Calu3 (cell line): ENCODE results near the gene RAB6B. TPM values are rescaled to one million over a fixed set of nuclear protein-coding genes. Genes with fewer than 3 reads are reported as not detected.

Experiments
- BruUV-seq: library from RNA; stranded (reverse); fragments of 400-500 nt; replicated peaks from 2 replicates; lab custom pipeline; 2021; lab: Mats Ljungman, UMichigan
- CTCF ChIA-PET: fragments of 300-600 bp; sonication (Branson Sonifier 250); formaldehyde crosslinking; loops from one replicate; lab custom pipeline; 2022; ENCODE audit warnings: antibody characterized with exemption; lab: Charles Lee
- DNase-seq: peaks from one replicate; pipeline ENCODE4 v3.0.0; 2022
- H3K27ac Mint-ChIP-seq: one replicate; pipeline ENCODE4 v1.8.0; 2022; ENCODE audit warnings: mixed read lengths; ENCODE audit not compliant: unreplicated experiment
- H3K27me3 Mint-ChIP-seq: one replicate; pipeline ENCODE4 v1.8.0; 2022; ENCODE audit warnings: mixed read lengths; ENCODE audit not compliant: unreplicated experiment
- H3K36me3 Mint-ChIP-seq: one replicate; pipeline ENCODE4 v1.8.0; 2022; ENCODE audit warnings: mild to moderate bottlenecking, moderate library complexity, mixed read lengths; ENCODE audit not compliant: insufficient read depth, unreplicated experiment
- H3K4me1 Mint-ChIP-seq: one replicate; pipeline ENCODE4 v1.8.0; 2022; ENCODE audit warnings: mild to moderate bottlenecking, low read depth, mixed read lengths; ENCODE audit not compliant: unreplicated experiment
- H3K4me3 Mint-ChIP-seq: one replicate; pipeline ENCODE4 v1.8.0; 2022; ENCODE audit warnings: mild to moderate bottlenecking, low read depth, moderate library complexity, mixed read lengths; ENCODE audit not compliant: unreplicated experiment
- H3K9me3 Mint-ChIP-seq: one replicate; pipeline ENCODE4 v1.8.0; 2022; ENCODE audit warnings: low read depth, mixed read lengths; ENCODE audit not compliant: unreplicated experiment
- intact Hi-C: fragments of 100-400 bp; cut with micrococcal nuclease; formaldehyde crosslinking; loops from one replicate; pipeline ENCODE4 v1.10.0; 2022; ENCODE audit not compliant: unreplicated experiment
- total RNA-seq: library from RNA; stranded (reverse); gene quantifications from 2 replicates; pipeline ENCODE4 v1.2.3, GENCODE V29; 2022
- TF ChIP-seq, protein P1 (sequence below): fragments of 200-600 bp; IDR thresholded peaks from one replicate; pipeline ENCODE4 v1.8.0; 2022; ENCODE audit warnings: antibody characterized with exemption; ENCODE audit not compliant: unreplicated experiment

RAB6B gene
- total RNA-seq, 1 experiment from 2014 or later = 0.85 TPM

DNA sequence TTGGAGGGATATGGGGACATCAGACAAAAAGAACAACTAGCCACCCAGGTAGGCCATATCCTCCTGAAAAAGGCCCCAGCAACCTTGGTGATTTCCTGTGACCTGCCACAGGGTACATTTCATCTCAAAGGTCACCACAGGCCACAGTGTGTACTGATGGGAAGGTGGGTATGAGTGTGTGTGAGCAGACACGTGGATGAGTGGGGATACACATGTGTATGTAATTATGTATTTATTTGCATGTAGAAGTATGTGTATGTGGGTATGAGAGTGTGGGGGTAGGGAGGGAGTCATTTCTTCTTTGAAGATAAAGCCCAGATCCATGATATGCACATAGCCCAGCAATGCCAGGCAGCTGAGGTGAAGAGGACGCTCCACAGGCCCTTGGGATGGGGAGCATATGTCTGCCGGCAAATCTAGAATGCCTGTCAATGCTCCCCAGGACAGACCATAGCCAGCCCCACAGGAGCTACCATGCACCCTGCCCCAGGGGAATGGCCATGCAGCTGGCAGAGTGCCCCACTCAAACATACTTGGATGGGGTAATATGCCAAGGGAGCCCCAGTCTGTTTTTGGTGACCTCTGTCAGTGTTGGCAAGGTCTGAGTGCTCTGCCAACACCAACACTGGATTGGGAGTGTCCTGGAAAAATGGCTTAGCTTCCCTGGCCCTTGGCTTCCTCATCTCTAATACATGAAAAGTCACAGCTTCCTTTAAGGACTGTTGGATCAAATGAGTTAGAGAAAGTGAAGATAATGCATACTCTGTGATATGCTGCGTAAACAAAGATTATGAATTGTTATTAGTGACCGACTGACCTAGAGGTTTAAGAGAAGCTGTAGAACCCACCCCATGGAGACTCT lies 42.4 kb downstream of the RAB6B start:
- Mint-ChIP-seq H3K9me3 (no peaks in the 10 kb centered on the region), H3K4me1 (no peaks in the 10 kb centered on the region), H3K36me3 (no peaks in the 10 kb centered on the region), H3K27me3 (peaks cover 90% of the 10 kb centered on the region), H3K4me3 (no peak overlapping the region), H3K27ac (no peak overlapping the region)
- intact Hi-C loops = no loop called here
- no TSS peak for BruUV-seq
- TF ChIP-seq, protein P1, sequence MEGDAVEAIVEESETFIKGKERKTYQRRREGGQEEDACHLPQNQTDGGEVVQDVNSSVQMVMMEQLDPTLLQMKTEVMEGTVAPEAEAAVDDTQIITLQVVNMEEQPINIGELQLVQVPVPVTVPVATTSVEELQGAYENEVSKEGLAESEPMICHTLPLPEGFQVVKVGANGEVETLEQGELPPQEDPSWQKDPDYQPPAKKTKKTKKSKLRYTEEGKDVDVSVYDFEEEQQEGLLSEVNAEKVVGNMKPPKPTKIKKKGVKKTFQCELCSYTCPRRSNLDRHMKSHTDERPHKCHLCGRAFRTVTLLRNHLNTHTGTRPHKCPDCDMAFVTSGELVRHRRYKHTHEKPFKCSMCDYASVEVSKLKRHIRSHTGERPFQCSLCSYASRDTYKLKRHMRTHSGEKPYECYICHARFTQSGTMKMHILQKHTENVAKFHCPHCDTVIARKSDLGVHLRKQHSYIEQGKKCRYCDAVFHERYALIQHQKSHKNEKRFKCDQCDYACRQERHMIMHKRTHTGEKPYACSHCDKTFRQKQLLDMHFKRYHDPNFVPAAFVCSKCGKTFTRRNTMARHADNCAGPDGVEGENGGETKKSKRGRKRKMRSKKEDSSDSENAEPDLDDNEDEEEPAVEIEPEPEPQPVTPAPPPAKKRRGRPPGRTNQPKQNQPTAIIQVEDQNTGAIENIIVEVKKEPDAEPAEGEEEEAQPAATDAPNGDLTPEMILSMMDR = no peak
- DNase-seq = no peak
- CTCF ChIA-PET = interaction anchor here (0.6 to 1.8 kb wide), 2 partner anchors 23 to 70 kb away, joined by 3 read pairs; no protein-coding TSS in a partner anchor

DNA sequence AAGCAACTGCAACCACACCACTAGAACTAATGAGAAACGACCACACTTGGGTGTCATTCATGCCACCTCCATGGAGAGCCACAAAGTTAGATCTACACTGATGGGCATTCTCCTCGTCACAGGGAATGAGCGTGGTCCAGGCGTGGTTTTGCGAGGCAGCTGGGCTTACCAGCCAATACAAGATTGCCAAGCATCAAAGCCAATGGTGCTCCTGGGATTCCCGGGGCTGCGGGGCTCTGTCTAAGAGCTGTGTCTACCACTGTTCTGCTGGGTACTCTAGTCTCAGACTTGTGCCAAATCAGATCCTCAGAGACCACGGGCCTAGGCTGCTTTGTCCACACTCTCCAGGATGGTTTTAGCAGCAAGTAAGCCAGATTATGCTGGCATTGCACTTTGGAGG lies 43.8 kb downstream of the RAB6B start:
- H3K27ac Mint-ChIP-seq = no peak overlapping the region
- H3K4me3 Mint-ChIP-seq = no peak overlapping the region
- DNase-seq = no peak
- H3K36me3 Mint-ChIP-seq = no peaks in the 10 kb centered on the region
- no peaks in the 10 kb centered on the region for H3K9me3 Mint-ChIP-seq
- no TSS peak for BruUV-seq
- intact Hi-C loops = no loop called here
- CTCF ChIA-PET = no interaction called here
- peaks cover 90% of the 10 kb centered on the region for H3K27me3 Mint-ChIP-seq
- TF ChIP-seq, protein P1 = no peak
- no peaks in the 10 kb centered on the region for H3K4me1 Mint-ChIP-seq

DNA sequence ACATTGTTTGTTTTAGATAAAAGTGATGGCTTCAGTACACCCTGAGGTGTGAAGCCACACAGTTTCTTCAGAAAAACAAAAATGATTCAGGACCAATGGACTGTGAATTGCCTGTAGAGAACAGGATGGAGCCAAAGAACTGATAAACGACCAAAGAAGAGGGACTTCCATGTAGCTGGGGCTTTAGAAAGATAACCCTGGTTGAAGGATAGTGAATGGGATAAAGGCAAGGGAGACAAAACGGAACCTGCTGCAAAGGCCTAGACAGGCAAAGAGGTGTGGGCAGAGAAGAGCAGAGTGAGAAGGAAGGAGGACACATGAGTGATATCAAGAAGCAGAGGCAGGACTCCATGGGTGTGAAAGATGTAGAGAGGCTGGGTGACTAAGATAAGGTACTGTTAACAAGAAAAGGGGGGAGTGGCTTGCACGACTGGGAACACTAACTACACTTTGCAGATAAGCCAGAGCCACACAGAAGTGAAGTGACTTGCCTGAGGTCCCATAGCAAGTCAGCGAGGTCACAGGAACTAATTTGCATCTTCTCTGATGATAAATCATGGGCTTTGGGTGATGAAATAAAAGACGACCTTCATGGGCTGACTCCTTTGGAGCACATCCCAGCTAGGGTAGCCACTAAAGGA lies 44.3 kb downstream of the RAB6B start:
- no peaks in the 10 kb centered on the region for H3K9me3 Mint-ChIP-seq
- no peaks in the 10 kb centered on the region for H3K36me3 Mint-ChIP-seq
- H3K4me3 Mint-ChIP-seq = no peak overlapping the region
- BruUV-seq = no TSS peak
- intact Hi-C loops = no loop called here
- no peaks in the 10 kb centered on the region for H3K4me1 Mint-ChIP-seq
- no peak overlapping the region for H3K27ac Mint-ChIP-seq
- DNase-seq = no peak
- TF ChIP-seq, protein P1 = no peak
- CTCF ChIA-PET = interaction anchor here (0.6 kb wide), 1 partner anchor 9 kb away, joined by 3 read pairs; no protein-coding TSS in a partner anchor
- H3K27me3 Mint-ChIP-seq = peaks cover 90% of the 10 kb centered on the region

DNA sequence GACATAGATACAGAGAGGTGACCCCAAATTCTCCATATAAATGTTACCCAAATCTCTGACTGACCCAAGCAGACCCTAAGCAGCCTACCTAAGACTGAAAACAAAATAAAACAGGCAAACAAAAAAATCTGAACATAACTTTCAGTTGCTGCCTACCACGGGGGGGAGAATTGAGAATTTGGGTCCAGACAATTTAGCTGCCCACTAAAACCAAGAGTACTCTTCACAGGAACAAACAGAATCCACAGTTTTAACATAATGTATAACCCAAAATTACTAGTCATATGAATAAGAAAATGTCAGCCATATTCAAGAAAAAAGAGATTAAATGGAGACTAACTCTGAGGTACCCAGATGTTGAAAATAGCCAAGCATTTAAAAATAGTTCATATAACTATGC lies 45.6 kb downstream of the RAB6B start:
- DNase-seq = no peak
- BruUV-seq = no TSS peak
- H3K4me3 Mint-ChIP-seq = no peak overlapping the region
- peaks cover 87% of the 10 kb centered on the region for H3K27me3 Mint-ChIP-seq
- TF ChIP-seq, protein P1 = no peak
- CTCF ChIA-PET = no interaction called here
- intact Hi-C loops = no loop called here
- no peaks in the 10 kb centered on the region for H3K9me3 Mint-ChIP-seq
- no peaks in the 10 kb centered on the region for H3K4me1 Mint-ChIP-seq
- H3K27ac Mint-ChIP-seq = no peak overlapping the region
- H3K36me3 Mint-ChIP-seq = no peaks in the 10 kb centered on the region
